GM19372 (cell line): ENCODE results near the gene CYP1A2.
"Not testable (repeated sequence)": the region's sequence is repeated elsewhere in the genome, so short reads cannot be mapped to it uniquely, and the experiment has no call there.

Source experiments
- ATAC-seq: cut with Tn5 transposase; IDR thresholded peaks from one replicate; pipeline ENCODE4 v1.9.1; 2021; ENCODE audit warnings: mild to moderate bottlenecking, low read depth, moderate library complexity; ENCODE audit not compliant: unreplicated experiment

The CYP1A2 gene, protein sequence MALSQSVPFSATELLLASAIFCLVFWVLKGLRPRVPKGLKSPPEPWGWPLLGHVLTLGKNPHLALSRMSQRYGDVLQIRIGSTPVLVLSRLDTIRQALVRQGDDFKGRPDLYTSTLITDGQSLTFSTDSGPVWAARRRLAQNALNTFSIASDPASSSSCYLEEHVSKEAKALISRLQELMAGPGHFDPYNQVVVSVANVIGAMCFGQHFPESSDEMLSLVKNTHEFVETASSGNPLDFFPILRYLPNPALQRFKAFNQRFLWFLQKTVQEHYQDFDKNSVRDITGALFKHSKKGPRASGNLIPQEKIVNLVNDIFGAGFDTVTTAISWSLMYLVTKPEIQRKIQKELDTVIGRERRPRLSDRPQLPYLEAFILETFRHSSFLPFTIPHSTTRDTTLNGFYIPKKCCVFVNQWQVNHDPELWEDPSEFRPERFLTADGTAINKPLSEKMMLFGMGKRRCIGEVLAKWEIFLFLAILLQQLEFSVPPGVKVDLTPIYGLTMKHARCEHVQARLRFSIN

DNA sequence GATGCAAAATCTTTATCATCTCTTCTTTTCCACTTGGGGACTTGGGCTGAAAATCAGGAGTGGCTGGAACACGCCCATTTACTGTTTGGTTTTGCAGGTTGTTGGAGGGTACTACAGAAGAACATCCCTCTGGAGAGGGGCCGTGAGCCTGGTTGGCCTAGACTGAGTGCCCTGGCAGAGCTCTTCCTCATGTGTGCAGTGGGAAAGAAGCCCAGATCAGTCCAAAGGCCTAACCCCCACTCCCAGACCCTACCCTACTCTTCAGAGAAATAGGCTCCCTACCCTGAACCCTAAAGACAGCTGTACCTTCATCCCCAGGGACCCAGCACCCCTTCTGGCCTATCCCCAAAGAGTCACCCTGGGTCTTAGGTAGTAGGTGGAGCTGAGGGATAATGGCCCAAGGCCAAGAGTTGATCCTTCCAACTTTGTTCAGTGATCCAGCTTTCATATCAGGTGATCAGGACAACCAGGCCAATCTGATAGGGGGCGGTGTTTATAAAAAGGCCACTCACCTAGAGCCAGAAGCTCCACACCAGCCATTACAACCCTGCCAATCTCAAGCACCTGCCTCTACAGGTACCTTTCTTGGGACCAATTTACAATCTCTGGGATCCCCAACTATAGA, at the start of gene CYP1A2:
Gene CYP1A2 (plus strand): TSS at position 524 of the 625 bp plus-strand sequence. CDS start 894 bp downstream, outside the sequence.
- no peak for ATAC-seq

DNA sequence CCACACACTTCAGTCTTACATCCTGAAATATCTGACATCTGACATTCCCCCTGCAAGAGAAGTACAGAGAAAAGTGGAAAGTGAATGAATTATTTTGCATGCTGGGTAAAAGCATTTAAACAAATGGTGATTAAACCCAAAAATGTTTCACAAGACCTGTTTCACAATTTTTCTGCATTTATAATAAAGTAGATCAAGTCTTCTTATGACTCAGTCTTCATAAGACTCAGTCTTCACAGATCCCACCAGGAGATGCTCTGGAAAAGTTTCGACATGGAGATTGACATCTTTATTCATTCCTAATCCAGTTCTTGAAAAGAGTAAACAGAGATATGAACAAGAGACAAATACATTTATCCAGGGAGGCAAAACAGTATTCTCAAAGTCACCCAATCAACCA, 39.6 kb upstream of the CYP1A2 start:
- ATAC-seq = no peak

DNA sequence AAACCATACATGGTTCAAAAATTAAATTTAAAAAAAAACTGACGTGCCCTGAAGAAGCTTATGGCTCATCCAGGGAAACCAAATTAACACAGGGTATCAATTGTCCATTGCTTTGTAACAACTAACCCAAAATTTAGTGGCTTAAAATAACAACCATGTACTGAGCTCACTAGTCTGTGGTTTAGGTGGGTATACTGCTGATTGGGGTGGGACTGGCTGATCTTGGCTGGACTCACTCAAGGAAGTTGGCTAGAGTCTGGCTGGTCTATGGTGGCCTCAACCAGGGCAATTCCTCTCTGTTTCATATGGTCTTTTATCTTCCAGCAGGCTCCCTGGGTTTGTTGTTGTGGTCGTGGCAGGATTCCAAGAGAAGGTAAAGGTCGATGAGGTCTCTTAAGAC, 38.8 kb upstream of the CYP1A2 start:
- no peak for ATAC-seq

DNA sequence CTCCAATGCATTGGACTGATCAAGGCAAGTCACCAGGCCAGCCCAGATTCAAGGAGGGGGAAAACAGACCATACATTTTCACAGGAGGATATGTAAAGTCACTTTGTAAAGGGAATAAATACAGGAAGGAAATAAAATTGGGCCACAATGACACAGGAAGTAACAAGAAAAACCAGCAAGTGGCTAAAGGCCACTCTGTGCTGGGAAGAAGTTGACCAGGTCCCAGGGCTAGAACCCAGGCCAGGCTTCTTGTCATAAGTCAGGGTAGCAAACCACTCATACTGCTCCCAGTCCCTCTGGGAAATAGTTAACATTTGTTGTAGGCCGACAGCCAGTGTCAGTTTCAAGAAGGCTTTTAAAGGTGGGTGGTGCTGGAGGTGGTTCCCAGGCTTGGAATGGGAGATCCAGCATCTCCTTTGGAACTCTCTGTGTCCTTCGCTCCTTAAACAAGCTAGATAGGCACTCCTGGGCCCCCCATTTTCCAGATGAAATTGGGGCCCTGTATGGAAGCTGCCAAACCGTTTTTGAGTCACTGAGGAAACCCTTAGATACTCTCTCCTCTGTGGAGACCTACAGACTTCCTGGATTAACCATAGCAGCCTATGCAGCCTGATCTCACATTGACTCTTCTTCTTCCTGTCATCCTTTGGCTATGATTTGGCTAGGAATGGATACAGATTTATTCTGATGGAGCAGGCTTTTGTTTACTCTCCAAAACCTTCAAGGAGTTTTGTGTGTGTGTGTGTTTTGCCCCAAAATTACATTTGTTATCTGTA, 38.1 kb upstream of the CYP1A2 start:
- no peak for ATAC-seq

DNA sequence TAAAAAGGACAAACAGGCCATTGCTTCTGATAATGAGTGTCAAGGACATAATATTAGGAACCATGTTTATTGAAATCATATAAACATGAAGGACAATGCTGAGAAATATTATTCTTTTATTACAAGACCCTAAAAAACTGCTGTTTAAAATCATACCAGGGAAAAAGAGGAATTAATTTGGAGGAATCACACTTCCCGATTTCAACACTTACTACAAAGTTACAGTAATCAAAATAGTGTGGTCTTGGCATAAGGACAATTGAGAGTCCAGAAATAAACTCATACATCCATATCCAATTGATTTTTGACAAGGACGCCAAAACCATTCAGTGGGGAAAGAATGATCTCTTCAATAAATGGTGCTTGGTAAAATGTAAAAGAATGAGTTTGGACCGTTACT, 36.3 kb upstream of the CYP1A2 start:
- ATAC-seq = no peak

DNA sequence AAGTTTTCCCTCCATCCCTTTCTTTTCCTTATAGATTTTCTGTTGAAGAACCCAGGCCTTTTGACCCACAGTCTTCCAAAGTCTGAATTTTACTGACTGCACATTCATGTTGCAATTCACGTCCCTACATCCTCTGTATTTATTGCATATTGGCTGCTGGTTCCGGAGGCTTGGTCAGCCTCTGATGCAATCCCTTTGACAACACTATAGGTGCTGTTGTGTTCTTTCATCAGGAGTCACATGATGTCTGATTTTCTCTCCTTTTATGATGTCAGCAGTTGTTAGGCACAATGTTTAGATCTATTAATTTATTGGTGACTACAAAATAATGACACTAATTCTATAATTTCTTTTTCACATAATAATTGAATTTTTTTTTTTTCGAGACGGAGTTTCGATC, 32.0 kb upstream of the CYP1A2 start:
- no peak for ATAC-seq

DNA sequence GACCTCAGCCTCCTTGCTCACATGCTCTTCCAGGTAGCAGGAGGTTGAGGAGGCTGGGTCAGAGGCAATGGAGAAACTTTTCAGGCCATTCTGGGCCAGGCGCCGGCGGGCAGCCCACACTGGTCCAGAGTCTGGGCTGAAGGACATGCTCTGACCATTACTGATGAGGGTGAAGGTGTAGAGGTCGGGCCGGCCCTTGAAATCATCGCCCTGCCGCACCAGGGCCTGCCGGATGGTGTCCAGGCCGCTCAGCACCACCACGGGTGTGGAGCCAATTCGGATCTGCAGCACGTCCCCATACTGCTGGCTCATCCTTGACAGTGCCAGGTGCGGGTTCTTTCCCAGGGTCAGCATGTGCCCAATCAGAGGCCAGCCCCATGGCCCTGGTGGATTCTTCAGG, 26.1 kb upstream of the CYP1A2 start:
- no peak for ATAC-seq

DNA sequence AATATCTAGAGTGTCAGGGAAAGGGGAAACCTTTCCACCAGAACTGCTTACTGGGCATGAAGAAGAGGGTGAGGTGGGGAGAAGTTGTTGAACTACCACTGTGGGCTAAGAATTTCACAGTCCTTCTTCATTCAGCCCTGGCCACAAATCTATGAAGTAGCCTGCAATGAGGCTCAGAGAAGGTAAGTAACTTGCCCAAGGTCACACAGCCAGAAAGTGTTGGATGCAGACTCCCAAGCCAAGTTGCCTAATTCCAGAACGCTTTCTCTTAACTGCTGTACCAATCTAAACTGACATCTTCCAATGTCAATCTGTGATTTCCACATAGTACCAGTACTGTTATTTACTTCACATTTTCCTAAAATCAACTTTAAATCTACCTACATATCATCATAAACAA, 25.5 kb upstream of the CYP1A2 start:
- no peak for ATAC-seq

DNA sequence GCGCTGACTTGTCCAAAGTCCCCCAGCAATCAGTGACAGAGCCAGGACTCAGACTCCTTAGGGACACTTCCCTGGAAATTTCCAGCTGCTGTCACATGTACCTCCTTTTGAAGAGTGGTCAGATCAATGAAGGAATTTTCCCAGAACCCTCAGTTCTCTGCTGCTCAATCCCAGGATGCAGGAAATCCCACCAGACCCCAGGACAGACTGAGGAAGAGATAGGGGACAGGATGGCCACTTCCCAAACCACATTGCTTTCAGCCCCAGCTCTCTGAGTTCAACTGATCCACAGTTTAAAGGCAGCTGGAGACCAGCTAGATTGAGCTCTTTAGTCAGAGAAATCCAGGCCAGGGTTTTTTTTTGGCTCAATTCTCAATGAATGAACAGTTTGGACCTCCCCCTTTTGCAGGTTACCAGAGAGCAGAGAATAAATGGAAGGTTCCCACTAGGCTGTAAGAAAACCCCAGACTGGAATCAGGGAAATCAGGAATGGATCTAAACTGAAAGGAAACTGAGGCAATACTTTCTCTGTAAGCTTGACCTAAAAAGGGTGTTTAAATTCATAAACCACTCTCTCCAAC, 24.8 kb upstream of the CYP1A2 start:
- ATAC-seq = no peak

DNA sequence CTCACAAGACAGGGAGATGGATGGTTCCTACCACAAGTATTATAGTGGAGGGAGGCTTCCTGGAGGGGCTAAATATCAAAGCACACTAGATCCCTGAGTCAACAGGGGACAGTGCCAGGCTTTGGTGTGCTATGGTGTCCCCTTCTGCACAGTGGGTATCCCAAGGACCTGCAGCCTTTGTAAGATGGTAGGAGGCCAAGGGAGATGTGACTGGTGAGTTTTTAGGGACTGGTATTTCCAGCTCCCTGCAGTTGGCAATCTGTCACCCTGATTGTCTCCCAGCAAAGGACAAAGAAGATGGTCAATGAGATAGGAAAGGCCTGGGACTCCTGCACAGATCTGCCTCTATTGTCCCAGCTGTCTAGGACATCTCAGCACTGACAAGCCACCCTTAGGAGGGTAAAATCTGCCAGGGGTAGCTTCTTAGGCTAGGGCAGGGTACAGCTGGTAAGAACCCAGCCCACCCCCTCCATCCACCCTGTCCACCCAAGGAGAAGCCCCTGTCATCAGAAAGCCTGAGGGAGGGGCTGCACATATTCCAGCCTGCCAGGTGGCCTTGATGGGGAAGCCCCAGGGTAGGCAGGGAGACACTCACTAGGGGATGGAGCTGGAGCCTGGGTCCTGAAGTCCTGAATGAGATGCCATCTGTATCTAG, 23.9 kb upstream of the CYP1A2 start:
- no peak for ATAC-seq

DNA sequence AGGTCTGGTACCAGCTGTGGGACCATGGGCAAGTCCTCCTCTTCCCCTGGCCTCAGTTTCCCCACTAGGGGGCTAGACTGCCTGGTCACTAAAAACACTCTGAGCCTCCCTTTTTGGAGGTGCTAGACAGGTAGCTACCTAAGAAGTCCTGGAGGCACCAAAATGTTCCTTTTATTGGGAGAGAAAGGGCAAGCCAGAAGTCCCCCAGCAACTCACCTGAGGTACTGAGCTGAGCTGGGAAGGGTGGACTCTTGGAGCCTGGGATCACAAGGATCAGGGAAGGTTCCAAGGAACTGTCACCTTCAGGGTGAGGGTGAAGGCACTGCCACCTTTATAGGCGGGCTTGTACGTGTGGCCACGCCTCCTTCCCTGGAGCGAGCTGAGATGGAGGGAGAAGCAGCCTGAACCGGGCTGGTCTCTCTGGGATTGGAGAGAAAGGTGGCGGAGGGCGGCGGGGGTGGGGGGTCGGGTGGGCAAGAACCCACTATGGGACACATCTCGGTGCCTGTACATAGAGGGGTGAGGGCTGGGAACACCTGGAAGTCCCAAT, 23.3 kb upstream of the CYP1A2 start, which contains the start of gene CYP1A1:
Gene CYP1A1 (minus strand): TSS at position 304 of the 550 bp plus-strand sequence. CDS start 2,431 bp downstream, outside the sequence.
- no peak for ATAC-seq

DNA sequence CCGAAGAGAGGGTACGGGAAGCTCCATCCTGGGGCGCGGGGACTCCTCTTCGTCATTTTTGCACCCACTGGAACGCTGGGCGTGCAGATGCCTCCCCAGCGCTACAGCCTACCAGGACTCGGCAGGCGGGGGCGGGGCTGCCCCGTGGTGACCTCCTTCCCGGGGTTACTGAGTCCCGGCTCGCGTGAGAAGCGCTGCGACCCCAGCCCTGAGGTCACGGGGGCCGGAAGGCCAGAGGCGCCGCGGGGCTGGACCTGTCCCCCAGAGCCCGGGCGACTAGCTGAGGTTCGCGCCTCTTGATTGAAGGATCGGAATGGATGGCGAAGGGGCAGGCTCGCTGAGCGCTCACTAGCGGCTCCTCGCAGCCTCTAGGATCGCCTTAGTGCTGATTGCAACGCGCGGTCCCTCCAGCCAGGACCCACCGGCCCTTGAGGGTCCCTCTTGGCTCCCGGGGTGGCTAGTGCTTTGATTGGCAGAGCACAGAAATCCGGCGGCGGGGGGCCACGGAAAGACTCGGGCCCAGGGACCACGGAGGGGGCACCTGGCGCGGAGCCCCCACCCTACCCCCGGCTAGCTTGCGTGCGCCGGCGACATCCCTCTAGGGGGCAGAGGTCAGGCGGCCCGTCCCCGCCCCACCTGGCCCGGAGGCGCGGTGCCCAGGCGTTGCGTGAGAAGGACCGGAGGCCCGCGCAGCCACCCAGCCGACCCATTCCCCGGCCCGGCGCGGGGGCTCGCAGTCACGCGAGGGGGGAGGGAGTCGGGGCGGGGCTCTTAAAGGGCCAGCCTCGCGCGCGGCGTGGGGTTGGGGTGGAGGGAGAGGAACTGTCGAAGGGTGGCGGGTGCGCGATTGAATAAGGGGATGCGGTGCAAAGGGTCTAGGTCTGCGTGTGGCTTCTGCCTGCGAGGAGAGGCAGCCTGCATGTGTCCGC, 22.5 kb upstream of the CYP1A2 start:
- ATAC-seq = peak; percentile 41

DNA sequence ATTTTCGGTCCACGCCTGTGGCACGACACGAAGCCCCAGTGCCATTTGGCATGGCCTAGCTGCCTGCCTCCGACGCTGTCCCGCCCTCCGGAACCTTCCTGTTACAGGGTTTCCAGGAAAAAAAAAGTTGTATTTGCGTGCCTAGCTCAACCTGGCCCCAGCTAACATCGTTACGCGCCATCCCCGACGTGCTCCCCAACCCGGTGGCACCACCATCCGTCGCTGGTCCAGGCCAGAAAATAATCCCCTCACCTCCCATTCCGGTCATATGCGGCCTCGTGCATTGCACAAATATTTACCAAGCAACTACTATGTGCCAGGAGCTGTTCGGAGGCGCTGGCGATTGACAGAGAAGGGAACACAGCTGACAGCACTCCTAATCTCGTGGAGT, 21.9 kb upstream of the CYP1A2 start:
- no peak for ATAC-seq

DNA sequence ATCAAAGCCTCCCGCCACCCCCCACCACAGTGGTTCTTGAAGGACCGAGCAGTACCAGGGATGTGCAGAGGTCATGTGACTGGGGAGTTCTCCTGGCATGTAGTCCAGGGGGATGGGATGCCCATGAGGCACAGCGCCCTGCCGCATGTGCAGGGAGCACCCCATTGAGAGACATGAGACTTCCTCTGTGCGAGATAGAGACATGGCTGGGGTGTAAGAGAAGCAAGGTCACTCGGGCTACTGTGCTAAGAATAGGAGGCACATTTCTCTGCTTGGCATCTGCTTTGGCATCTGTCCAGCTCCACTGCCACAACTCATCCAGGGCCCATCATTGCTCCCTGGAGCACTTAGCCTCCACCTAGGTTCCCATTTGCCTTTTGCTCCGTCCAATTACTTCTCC, 20.9 kb upstream of the CYP1A2 start:
- no peak for ATAC-seq

DNA sequence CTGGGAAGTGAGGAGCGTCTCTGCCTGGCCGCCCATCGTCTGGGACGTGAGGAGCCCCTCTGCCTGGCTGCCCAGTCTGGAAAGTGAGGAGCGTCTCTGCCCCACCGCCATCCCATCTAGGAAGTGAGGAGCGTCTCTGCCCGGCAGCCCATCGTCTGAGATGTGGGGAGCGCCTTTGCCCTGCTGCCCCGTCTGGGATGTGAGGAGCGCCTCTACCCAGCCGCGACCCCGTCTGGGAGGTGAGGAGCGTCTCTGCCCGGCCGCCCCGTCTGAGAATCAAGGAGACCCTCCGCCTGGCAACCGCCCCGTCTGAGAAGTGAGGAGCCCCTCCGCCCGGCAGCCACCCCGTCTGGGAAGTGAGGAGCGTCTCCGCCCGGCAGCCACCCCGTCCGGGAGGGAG, 19.9 kb upstream of the CYP1A2 start:
- ATAC-seq = not testable (repeated sequence)

DNA sequence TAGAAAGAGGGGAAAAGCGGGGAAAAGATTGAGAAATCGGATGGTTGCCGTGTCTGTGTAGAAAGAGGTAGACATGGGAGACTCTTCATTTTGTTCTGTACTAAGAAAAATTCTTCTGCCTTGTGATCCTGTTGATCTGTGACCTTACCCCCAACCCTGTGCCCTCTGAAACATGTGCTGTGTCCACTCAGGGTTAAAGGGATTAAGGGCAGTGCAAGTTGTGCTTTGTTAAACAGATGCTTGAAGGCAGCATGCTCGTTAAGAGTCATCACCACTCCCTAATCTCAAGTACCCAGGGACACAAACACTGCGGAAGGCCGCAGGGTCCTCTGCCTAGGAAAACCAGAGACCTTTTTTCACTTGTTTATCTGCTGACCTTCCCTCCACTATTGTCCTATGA, 19.3 kb upstream of the CYP1A2 start:
- ATAC-seq = not testable (repeated sequence)

DNA sequence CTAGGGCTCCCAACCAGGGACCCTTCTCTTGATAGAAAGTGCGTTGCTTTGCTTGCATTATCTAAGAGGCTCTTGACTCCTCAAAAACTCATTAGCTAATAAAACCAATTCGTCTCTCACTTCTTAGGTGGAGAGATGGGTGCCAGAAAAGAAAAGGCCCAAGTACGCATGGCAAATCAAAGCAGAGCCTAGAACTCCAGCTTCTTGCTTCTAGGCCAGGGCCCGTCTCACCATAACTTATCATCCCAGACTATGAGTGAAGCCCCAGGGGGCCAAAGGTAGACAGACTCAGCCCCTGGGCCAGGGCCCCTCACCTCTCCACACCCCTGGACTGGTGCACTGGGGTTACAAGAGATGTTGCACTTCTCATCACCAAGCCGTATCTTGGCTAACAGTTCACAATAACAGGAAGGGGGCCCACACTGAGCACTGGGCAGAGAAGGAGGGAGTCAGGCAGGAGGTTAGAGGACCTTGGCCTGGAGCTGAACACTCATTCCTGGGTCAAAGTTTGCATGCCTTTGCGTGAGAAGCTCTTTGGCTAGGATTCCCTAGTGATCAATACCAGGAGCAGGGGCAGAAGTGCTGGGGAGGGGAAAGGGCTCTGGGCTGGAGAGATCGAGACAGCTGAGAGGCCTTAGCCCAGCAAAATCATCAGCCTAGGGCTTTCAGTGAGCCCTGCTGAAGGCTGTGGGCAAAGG, 17.9 kb upstream of the CYP1A2 start:
- no peak for ATAC-seq

DNA sequence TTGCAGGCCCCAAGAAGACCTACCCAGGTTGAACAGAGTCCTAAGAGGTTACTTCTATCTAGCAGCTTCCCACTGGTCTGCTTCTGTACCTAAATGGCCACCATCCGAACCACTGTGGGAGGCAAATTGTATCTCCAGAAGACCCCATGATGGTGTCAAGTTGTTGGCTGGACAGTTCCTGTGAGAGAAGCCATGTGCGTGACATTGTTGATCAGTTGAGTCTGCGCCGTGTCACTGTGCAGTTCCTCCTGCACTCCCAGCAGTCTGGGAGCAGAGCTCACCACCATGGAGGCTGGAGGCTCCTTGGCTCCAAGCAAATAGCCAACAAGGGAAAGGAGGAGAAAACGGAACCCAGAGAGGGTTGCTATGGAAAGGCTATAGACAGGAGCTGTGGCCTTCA, 15.8 kb upstream of the CYP1A2 start:
- no peak for ATAC-seq
